H1 (cell line): ENCODE measurements around the gene VIPR2. TPM values are rescaled to one million over a fixed set of nuclear protein-coding genes. Genes with fewer than 3 reads are reported as not detected.

Source experiments
- RAD21 ChIP-seq, 2 experiments: IDR thresholded peaks in 1 of 2; conservative IDR thresholded peaks in 1 of 2; 2 replicates each; pipeline ENCODE4 v1.6.1; 2011; ENCODE audit warnings: low read depth in 2 of 2, low read length in 2 of 2, improper control_type of control experiment in 1 of 2, inconsistent platforms in 1 of 2, mild to moderate bottlenecking in 1 of 2, moderate library complexity in 1 of 2
- polyA plus RNA-seq, 7 experiments: library from polyadenylated mRNA; depleted of rRNA in 3 of 7; stranded (reverse) in 5 of 7; unstranded in 2 of 7; fragments of >200 nt in 5 of 7; fragments of 200-250 nt in 2 of 7; gene quantifications; 1 replicate in 5 of 7; 2 replicates in 1 of 7; 4 replicates in 1 of 7; pipeline versions ENCODE4 v1.2.1 to v1.2.3, GENCODE V29; 2011 to 2013; ENCODE audit warnings: missing spikeins in 2 of 7, mixed read lengths in 2 of 7
- total RNA-seq: library from RNA; stranded (reverse); fragmentation: NEBNext Ultra II Directional; extraction: Animal tissue kit (Norgen Biotek cat#: 25700); gene quantifications from 2 replicates; pipeline ENCODE4 v1.2.1, GENCODE V29; 2021

VIPR2 gene
- total and polyA plus RNA-seq, 2 of the 8 experiments (the other 6 are each of a cell fraction or from before 2014, with no cell fraction given), result 2.4 to 6.3 TPM

DNA sequence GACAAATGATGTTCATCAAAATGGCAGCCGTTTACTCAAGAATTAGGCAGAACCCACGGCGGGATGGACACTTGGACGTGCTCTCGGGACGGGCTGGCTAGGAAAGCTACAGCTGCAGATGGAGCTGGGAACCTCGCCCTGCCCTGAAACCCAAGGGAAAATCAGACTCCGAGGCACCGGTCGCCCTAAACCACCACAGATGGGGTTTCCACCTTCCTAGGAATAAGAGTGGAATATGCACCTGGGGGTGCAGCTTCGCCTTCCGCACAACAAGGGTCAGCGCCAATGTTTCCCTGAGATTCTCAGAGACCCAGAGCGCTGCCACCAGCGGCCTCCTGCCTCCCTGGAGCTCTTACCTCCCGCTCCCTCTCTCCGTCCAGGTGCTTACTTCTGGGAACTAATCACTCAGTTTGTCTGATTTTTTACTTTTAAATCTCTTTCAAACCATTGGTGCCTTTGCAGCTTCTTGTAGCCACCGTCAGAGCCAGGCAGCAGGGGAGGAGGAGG, 165.6 kb downstream of the VIPR2 start (continued):
- no peak for TF ChIP-seq RAD21 (IDR thresholded peaks at IDR 0.05 in 1 of 2, conservative IDR thresholded peaks at IDR 0.05 in 1 of 2; ENCODE audit: low read depth in 2 of 2, low read length in 2 of 2)
